ENCODE results near the gene DNAL1.

Gene DNAL1

GRCh38 chr14:73644531-73645247 lies at the start of gene DNAL1:
DNAL1 (plus strand) TSS chr14:73644986; CDS start chr14:73645040, 54 bp downstream.
- peak within 1 kb of the TSS; percentile 95 for H3K27ac ChIP-seq (ENCODE audit: low read length)
- no peaks in the 10 kb centered on the region for H3K36me3 ChIP-seq (ENCODE audit: control insufficient read depth in 1 of 2, insufficient read depth in 2 of 2, low read length in 2 of 2)
- no peaks in the 10 kb centered on the region for H3K27me3 ChIP-seq (ENCODE audit: low read depth, low read length)
- H3K4me3 ChIP-seq (ENCODE audit: low read depth in 1 of 2, low read length in 2 of 2): peak within 1 kb of the TSS; percentile 95 to 98
- no peaks in the 10 kb centered on the region for H3K9me3 ChIP-seq (ENCODE audit: control insufficient read depth in 1 of 2, low read length in 2 of 2)
- H3K4me1 ChIP-seq (ENCODE audit: control insufficient read depth in 1 of 2, insufficient read depth in 2 of 2, low read length in 2 of 2): peaks cover 0 to 10% of the 10 kb centered on the region in 2 donors

GRCh38 chr14:73599499-73599898 lies 45.3 kb upstream of the DNAL1 start:
- H3K4me3 ChIP-seq (ENCODE audit: low read depth in 1 of 2, low read length in 2 of 2): no peak overlapping the region
- H3K27ac ChIP-seq (ENCODE audit: low read length): no peak overlapping the region
- no peaks in the 10 kb centered on the region for H3K4me1 ChIP-seq (ENCODE audit: control insufficient read depth in 1 of 2, insufficient read depth in 2 of 2, low read length in 2 of 2)
- H3K9me3 ChIP-seq (ENCODE audit: control insufficient read depth in 1 of 2, low read length in 2 of 2): no peaks in the 10 kb centered on the region
- H3K36me3 ChIP-seq (ENCODE audit: control insufficient read depth in 1 of 2, insufficient read depth in 2 of 2, low read length in 2 of 2): no peaks in the 10 kb centered on the region
- no peaks in the 10 kb centered on the region for H3K27me3 ChIP-seq (ENCODE audit: low read depth, low read length)

DNA sequence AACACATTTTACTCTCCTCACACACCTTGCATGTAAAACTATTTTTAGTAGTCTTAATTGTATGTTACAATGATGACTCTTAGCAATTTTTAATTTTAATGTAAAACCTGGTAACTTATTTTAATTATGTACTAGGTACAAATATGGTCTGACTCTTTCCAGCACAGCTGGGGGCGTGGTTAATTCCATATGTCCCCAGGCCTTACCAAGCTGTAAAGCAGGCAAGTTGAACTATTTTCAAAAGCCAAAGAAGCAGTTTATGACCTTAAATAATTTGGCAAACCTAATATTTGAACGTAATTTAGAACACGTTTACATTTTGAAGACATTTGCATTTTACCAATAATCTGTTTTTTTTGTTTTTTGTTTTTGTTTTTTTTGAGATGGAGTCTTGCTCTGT lies 41.8 kb upstream of the DNAL1 start:
- Histone ChIP-seq H3K4me1 (ENCODE audit: control insufficient read depth in 1 of 2, insufficient read depth in 2 of 2, low read length in 2 of 2) (no peaks in the 10 kb centered on the region), H3K36me3 (ENCODE audit: control insufficient read depth in 1 of 2, insufficient read depth in 2 of 2, low read length in 2 of 2) (no peaks in the 10 kb centered on the region), H3K4me3 (ENCODE audit: low read depth in 1 of 2, low read length in 2 of 2) (no peak overlapping the region), H3K27ac (ENCODE audit: low read length) (no peak overlapping the region), H3K9me3 (ENCODE audit: control insufficient read depth in 1 of 2, low read length in 2 of 2) (no peaks in the 10 kb centered on the region), H3K27me3 (ENCODE audit: low read depth, low read length) (no peaks in the 10 kb centered on the region)

DNA sequence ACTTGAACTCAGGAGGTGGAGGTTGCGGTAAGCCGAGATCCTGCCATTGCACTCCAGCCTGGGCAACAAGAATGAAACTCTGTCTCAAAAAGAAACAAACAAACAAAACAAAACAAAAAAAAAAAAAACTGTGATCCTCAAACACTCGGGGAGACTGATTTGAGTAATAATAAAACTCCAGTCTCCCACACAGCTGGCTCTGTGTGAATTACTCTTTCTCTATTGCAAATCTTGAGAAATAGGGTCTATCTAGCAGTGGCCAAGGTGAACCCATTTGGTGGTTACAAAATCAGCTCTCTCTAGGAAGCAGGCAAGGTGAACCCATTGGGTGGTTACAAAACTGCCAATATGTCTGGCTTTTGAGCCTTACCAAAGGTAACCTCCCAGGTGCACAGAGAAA lies 38.5 kb upstream of the DNAL1 start:
- Histone ChIP-seq H3K4me1 (ENCODE audit: control insufficient read depth in 1 of 2, insufficient read depth in 2 of 2, low read length in 2 of 2) (no peaks in the 10 kb centered on the region), H3K27ac (ENCODE audit: low read length) (no peak overlapping the region), H3K4me3 (ENCODE audit: low read depth in 1 of 2, low read length in 2 of 2) (no peak overlapping the region), H3K9me3 (ENCODE audit: control insufficient read depth in 1 of 2, low read length in 2 of 2) (no peaks in the 10 kb centered on the region), H3K36me3 (ENCODE audit: control insufficient read depth in 1 of 2, insufficient read depth in 2 of 2, low read length in 2 of 2) (no peaks in the 10 kb centered on the region), H3K27me3 (ENCODE audit: low read depth, low read length) (no peaks in the 10 kb centered on the region)

- Histone ChIP-seq H3K4me1 (ENCODE audit: control insufficient read depth in 1 of 2, insufficient read depth in 2 of 2, low read length in 2 of 2) (no peaks in the 10 kb centered on the region), H3K9me3 (ENCODE audit: control insufficient read depth in 1 of 2, low read length in 2 of 2) (no peaks in the 10 kb centered on the region), H3K27me3 (ENCODE audit: low read depth, low read length) (no peaks in the 10 kb centered on the region), H3K36me3 (ENCODE audit: control insufficient read depth in 1 of 2, insufficient read depth in 2 of 2, low read length in 2 of 2) (no peaks in the 10 kb centered on the region), H3K4me3 (ENCODE audit: low read depth in 1 of 2, low read length in 2 of 2) (no peak overlapping the region), H3K27ac (ENCODE audit: low read length) (no peak overlapping the region)
Measured at GRCh38 chr14:73607241-73607640, 37.5 kb upstream of the DNAL1 start.

GRCh38 chr14:73610687-73611086 lies 34.1 kb upstream of the DNAL1 start:
- H3K27me3 ChIP-seq (ENCODE audit: low read depth, low read length): no peaks in the 10 kb centered on the region
- no peak overlapping the region for H3K4me3 ChIP-seq (ENCODE audit: low read depth in 1 of 2, low read length in 2 of 2)
- no peaks in the 10 kb centered on the region for H3K9me3 ChIP-seq (ENCODE audit: control insufficient read depth in 1 of 2, low read length in 2 of 2)
- H3K4me1 ChIP-seq (ENCODE audit: control insufficient read depth in 1 of 2, insufficient read depth in 2 of 2, low read length in 2 of 2): no peaks in the 10 kb centered on the region
- H3K27ac ChIP-seq (ENCODE audit: low read length): no peak overlapping the region
- H3K36me3 ChIP-seq (ENCODE audit: control insufficient read depth in 1 of 2, insufficient read depth in 2 of 2, low read length in 2 of 2): no peaks in the 10 kb centered on the region

GRCh38 chr14:73612339-73613045 lies 32.3 kb upstream of the DNAL1 start, which contains the start of gene ACOT6:
ACOT6 (plus strand) TSS chr14:73612517; CDS start chr14:73612572, 55 bp downstream.
- Histone ChIP-seq H3K27me3 (ENCODE audit: low read depth, low read length) (no peaks in the 10 kb centered on the region), H3K4me3 (ENCODE audit: low read depth in 1 of 2, low read length in 2 of 2) (peak within 1 kb of the TSS; percentile 57 to 88), H3K27ac (ENCODE audit: low read length) (no peak within 1 kb of the TSS), H3K4me1 (ENCODE audit: control insufficient read depth in 1 of 2, insufficient read depth in 2 of 2, low read length in 2 of 2) (no peaks in the 10 kb centered on the region), H3K36me3 (ENCODE audit: control insufficient read depth in 1 of 2, insufficient read depth in 2 of 2, low read length in 2 of 2) (no peaks in the 10 kb centered on the region), H3K9me3 (ENCODE audit: control insufficient read depth in 1 of 2, low read length in 2 of 2) (no peaks in the 10 kb centered on the region)

GRCh38 chr14:73613046-73613383 lies 31.8 kb upstream of the DNAL1 start:
- Histone ChIP-seq H3K27ac (ENCODE audit: low read length) (no peak overlapping the region), H3K4me1 (ENCODE audit: control insufficient read depth in 1 of 2, insufficient read depth in 2 of 2, low read length in 2 of 2) (no peaks in the 10 kb centered on the region), H3K27me3 (ENCODE audit: low read depth, low read length) (no peaks in the 10 kb centered on the region)

GRCh38 chr14:73613419-73613963 lies 31.3 kb upstream of the DNAL1 start:
- Histone ChIP-seq H3K4me1 (ENCODE audit: control insufficient read depth in 1 of 2, insufficient read depth in 2 of 2, low read length in 2 of 2) (no peaks in the 10 kb centered on the region), H3K27me3 (ENCODE audit: low read depth, low read length) (no peaks in the 10 kb centered on the region), H3K9me3 (ENCODE audit: control insufficient read depth in 1 of 2, low read length in 2 of 2) (no peaks in the 10 kb centered on the region), H3K27ac (ENCODE audit: low read length) (no peak overlapping the region), H3K36me3 (ENCODE audit: control insufficient read depth in 1 of 2, insufficient read depth in 2 of 2, low read length in 2 of 2) (no peaks in the 10 kb centered on the region), H3K4me3 (ENCODE audit: low read depth in 1 of 2, low read length in 2 of 2) (peak overlapping the region in 1 of 2 donors; percentile 88)

More at GRCh38 chr14:73613046-73613383, 31.8 kb upstream of the DNAL1 start:
- H3K4me3 ChIP-seq (ENCODE audit: low read depth in 1 of 2, low read length in 2 of 2): peak overlapping the region; percentile 57 to 88
- no peaks in the 10 kb centered on the region for H3K9me3 ChIP-seq (ENCODE audit: control insufficient read depth in 1 of 2, low read length in 2 of 2)
- H3K36me3 ChIP-seq (ENCODE audit: control insufficient read depth in 1 of 2, insufficient read depth in 2 of 2, low read length in 2 of 2): no peaks in the 10 kb centered on the region

DNA sequence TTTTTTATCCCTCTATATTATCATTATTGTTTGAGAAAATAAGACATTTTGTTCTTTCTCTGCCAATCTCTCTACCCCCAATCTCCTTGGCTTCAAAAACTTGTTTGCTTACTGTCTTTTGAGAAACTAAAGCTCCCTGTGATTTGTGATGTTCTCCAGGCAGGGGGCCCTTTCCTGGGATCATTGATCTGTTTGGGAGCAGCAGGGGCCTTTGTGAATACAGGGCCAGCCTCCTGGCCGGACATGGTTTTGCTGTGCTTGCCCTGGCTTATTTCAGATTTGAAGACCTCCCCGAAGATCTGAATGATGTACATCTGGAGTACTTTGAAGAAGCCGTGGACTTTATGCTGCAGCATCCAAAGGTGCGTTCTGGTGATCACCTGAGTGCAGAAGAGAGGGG lies 28.0 kb upstream of the DNAL1 start:
- no peak overlapping the region for H3K27ac ChIP-seq (ENCODE audit: low read length)
- no peaks in the 10 kb centered on the region for H3K9me3 ChIP-seq (ENCODE audit: control insufficient read depth in 1 of 2, low read length in 2 of 2)
- H3K4me1 ChIP-seq (ENCODE audit: control insufficient read depth in 1 of 2, insufficient read depth in 2 of 2, low read length in 2 of 2): no peaks in the 10 kb centered on the region
- H3K4me3 ChIP-seq (ENCODE audit: low read depth in 1 of 2, low read length in 2 of 2): no peak overlapping the region
- no peaks in the 10 kb centered on the region for H3K36me3 ChIP-seq (ENCODE audit: control insufficient read depth in 1 of 2, insufficient read depth in 2 of 2, low read length in 2 of 2)
- no peaks in the 10 kb centered on the region for H3K27me3 ChIP-seq (ENCODE audit: low read depth, low read length)

DNA sequence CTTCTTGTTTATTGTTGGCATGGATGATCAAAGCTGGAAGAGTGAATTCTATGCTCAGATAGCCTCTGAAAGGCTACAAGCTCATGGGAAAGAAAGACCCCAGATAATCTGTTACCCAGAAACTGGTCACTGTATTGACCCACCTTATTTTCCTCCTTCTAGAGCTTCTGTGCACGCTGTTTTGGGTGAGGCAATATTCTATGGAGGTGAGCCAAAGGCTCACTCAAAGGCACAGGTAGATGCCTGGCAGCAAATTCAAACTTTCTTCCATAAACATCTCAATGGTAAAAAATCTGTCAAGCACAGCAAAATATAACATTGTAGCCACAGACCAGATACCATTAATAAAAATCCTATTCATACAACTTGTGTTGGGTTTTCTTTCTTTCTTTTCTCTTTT lies 25.3 kb upstream of the DNAL1 start:
- Histone ChIP-seq H3K27ac (ENCODE audit: low read length) (no peak overlapping the region), H3K36me3 (ENCODE audit: control insufficient read depth in 1 of 2, insufficient read depth in 2 of 2, low read length in 2 of 2) (no peaks in the 10 kb centered on the region), H3K4me1 (ENCODE audit: control insufficient read depth in 1 of 2, insufficient read depth in 2 of 2, low read length in 2 of 2) (no peaks in the 10 kb centered on the region), H3K4me3 (ENCODE audit: low read depth in 1 of 2, low read length in 2 of 2) (no peak overlapping the region), H3K27me3 (ENCODE audit: low read depth, low read length) (no peaks in the 10 kb centered on the region), H3K9me3 (ENCODE audit: control insufficient read depth in 1 of 2, low read length in 2 of 2) (no peaks in the 10 kb centered on the region)
